HG02884 (cell line): Measurements from ENCODE around the gene TTC17.
"Not testable (repeated sequence)": the region's sequence is repeated elsewhere in the genome, so short reads cannot be mapped to it uniquely, and the experiment has no call there.

ENCODE experiments used
- ATAC-seq: cut with Tn5 transposase; IDR thresholded peaks from one replicate; pipeline ENCODE4 v1.9.1; 2021; ENCODE audit warnings: mild to moderate bottlenecking, moderate library complexity; ENCODE audit not compliant: unreplicated experiment

The TTC17 gene

GRCh38 chr11:43458486-43458885 is 99.8 kb downstream of the TTC17 start:
- ATAC-seq, result no peak

- no peak for ATAC-seq
Observed at GRCh38 chr11:43459246-43459645, 100.5 kb downstream of the TTC17 start.

GRCh38 chr11:43462359-43462758 is 103.6 kb downstream of the TTC17 start:
- no peak for ATAC-seq

GRCh38 chr11:43467958-43468357 is 109.2 kb downstream of the TTC17 start:
- no peak for ATAC-seq

GRCh38 chr11:43477491-43477890 is 118.8 kb downstream of the TTC17 start:
- not testable (repeated sequence) for ATAC-seq

GRCh38 chr11:43486141-43486540 is 127.4 kb downstream of the TTC17 start:
- no peak for ATAC-seq

- no peak for ATAC-seq
Observed at GRCh38 chr11:43489869-43490465, 131.2 kb downstream of the TTC17 start.

GRCh38 chr11:43492701-43493100 is 134.0 kb downstream of the TTC17 start:
- no peak for ATAC-seq

GRCh38 chr11:43493431-43493830 is 134.7 kb downstream of the TTC17 start:
- ATAC-seq, result no peak

- ATAC-seq, result no peak
Observed at GRCh38 chr11:43497144-43497543, 138.4 kb downstream of the TTC17 start.

- ATAC-seq, result no peak
Observed at GRCh38 chr11:43498561-43498960, 139.8 kb downstream of the TTC17 start.

GRCh38 chr11:43503417-43503816 is 144.7 kb downstream of the TTC17 start:
- no peak for ATAC-seq

- ATAC-seq, result no peak
Observed at GRCh38 chr11:43504316-43504950, 145.7 kb downstream of the TTC17 start.

GRCh38 chr11:43505171-43505570 is 146.5 kb downstream of the TTC17 start:
- no peak for ATAC-seq

GRCh38 chr11:43507171-43507570 is 148.5 kb downstream of the TTC17 start:
- ATAC-seq, result no peak

GRCh38 chr11:43508511-43508918 is 149.8 kb downstream of the TTC17 start:
- ATAC-seq, result no peak

- no peak for ATAC-seq
Observed at GRCh38 chr11:43511959-43512358, 153.2 kb downstream of the TTC17 start.

GRCh38 chr11:43515090-43515489 is 156.4 kb downstream of the TTC17 start:
- ATAC-seq, result no peak

- no peak for ATAC-seq
Observed at GRCh38 chr11:43516316-43516850, 157.7 kb downstream of the TTC17 start.

GRCh38 chr11:43517518-43517917 is 158.8 kb downstream of the TTC17 start:
- ATAC-seq, result no peak

GRCh38 chr11:43518408-43519160 is 159.9 kb downstream of the TTC17 start:
- ATAC-seq, result no peak

- no peak for ATAC-seq
Observed at GRCh38 chr11:43521471-43521870, 162.8 kb downstream of the TTC17 start.
